Activated CD8-positive, alpha-beta memory T cell treated with anti-CD3 and anti-CD28 coated beads, Interleukin-2, amount 50 U/mL, for 24 hours (primary cell): ENCODE results near the gene SLC9A3.

Experiments used
- DNase-seq: peaks from one replicate; pipeline ENCODE4 v3.0.0-alpha.2; 2020; ENCODE audit errors: extremely low read depth

SLC9A3 gene

DNA sequence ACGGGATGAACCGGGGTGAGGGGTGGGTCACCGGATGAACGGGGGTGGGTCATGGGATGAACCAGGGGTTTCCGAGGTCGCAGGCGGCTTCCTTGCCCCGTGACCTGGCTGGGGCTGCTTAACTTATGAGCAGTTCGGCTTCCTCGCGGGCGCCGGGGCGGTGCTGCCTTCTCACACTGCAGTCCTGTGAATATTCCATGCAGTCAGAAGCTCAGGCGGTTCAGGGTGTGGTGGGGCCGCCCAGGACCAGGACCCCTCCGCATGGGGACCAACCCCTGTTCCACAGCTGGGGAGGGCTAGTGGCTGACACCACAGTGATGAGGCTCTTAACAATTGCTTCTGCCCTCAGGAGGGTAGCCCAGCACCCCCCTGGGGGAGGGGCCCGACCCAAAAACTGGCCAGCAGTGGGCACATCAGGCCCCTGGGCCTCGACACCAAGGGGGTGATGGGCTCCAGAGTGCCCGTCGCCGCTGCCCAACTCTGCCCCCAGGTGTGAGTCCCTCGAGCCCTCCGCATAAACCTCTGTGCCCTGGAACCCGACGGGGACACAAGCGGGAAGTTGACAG, 30.9 kb upstream of the SLC9A3 start:
- no peak for DNase-seq

DNA sequence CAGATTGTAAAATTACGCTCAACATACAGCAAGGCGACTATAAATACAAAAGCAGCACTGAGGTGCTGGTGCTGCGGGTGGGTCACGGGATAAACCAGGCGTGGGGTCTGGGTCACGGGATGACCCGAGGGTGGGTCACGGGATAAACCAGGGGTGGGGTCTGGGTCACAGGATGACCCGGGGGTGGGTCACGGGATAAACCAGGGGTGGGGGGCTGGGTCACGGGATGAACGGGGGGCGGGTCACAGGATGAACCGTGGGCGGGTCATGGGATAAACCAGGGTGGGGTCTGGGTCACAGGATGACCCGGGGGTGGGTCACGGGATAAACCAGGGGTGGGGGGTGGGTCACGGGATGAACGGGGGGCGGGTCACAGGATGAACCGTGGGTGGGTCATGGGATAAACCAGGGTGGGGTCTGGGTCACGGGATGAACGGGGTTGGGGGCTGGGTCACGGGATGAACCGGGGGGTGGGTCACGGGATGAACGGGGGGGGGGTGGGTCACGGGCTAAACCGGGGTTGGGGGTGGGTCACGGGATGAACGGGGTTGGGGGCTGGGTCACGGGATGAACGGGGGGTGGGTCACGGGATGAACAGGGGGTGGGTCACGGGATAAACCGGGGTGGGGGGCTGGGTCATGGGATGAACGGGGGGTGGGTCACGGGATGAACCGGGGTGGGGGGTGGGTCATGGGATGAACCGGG, 30.2 kb upstream of the SLC9A3 start:
- DNase-seq = no peak

GRCh38 chr5:553874-554273, 29.6 kb upstream of the SLC9A3 start:
- DNase-seq = no peak

DNA sequence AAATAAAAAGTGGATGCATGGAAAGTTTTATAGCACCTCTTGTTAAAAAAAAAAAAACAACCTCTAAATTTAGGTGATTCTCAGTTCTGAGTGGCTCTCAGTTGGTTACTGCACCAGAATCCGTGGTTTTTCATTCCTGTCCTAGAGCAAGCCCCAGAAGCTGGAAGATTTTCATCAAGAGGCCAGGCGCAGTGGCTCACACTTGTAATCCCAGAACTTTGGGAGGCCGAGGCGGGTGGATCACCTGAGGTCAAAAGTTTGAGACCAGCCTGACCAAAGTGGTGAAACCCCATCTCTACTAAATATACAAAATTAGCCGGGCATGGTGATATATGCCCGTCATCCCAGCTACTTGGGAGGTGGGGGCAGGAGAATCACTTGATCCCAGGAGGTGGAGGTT, 27.2 kb upstream of the SLC9A3 start:
- DNase-seq = no peak

DNA sequence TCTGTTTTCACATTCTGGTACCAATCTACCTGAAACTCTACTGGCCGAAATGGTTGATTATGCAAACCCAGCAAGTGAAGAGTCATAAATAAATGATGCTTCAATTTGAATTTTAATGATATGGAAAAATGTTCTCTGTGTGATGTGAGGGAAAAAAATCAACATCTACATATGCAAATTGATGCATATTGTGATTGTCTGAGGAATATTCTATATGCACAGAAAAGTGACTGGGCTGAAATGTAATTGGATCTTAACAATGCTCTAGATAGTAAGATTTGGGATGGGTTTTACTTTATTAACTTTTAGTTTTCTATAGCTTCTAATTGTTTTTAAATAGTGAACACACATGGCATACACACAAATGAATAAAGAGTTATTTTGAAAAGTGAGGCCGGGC, 25.0 kb upstream of the SLC9A3 start:
- DNase-seq = no peak

DNA sequence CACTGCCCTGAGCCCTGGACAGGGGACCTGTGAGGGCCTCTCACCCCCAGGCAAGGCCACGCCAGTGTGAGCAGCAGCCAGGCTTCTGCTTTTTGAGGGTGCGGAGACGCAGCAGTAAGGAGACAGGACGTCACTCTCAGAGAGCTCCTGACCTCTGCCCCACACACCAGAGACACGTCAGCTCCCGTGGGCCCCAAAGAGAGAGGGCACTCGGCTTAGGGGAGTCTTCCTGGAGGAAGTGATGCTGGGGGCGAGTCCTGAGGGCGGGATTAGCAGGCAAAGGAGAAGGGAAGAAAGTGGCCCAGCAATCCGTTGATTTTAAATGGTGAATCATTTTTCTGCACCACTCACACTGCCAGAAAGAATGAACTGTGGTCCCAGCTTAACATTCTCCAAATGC, 24.0 kb upstream of the SLC9A3 start:
- no peak for DNase-seq

- no peak for DNase-seq
Measured at GRCh38 chr5:547086-547924, 23.1 kb upstream of the SLC9A3 start.

- no peak for DNase-seq
Measured at GRCh38 chr5:546376-546908, 22.2 kb upstream of the SLC9A3 start.

GRCh38 chr5:545641-546375, 21.6 kb upstream of the SLC9A3 start:
- no peak for DNase-seq

- no peak for DNase-seq
Measured at GRCh38 chr5:544675-545355, 20.6 kb upstream of the SLC9A3 start.

DNA sequence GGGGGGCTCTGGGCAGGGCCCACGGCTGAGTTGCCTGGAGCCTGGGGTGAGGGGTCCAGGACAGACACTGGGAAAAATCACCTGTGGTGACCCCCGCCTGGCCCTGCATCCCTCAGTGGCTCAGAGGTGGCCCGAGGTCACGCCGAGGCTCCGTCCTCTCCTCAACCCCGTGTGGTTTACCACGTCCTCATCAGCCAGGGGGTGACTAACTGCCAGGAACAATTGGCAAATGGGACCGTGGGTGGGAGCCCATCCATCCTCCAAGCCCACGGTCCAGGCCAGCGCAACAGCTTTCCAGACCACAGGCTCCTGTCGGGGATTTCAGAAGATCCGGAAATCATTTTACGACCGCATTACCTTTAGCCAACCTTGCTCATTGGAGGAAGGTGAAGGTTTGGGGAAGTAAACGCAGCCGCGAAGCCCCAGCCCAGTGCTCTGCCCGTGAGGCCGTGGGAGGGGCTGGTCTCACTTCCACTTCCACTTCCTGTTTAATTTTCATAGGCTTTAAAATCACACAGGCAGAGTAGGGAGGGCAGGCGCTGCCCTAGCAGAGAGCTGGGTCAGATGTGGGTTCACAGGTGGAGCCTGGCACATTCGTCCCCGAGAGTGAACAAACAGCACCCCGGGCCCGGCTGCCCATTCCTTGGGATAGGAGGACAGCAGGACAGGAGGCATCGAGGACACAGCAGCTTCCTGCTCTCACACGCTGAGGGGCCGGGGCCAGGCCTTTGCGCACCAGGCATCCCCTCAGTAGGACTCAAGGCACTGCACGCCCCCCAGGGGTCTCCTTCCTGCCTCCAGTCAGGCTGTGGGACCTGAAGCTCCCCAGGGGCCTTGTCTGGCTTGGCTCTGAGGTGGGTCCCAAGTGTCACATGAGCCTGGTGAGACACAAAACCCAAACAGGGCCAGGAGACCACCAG, 19.8 kb upstream of the SLC9A3 start:
- no peak for DNase-seq

DNA sequence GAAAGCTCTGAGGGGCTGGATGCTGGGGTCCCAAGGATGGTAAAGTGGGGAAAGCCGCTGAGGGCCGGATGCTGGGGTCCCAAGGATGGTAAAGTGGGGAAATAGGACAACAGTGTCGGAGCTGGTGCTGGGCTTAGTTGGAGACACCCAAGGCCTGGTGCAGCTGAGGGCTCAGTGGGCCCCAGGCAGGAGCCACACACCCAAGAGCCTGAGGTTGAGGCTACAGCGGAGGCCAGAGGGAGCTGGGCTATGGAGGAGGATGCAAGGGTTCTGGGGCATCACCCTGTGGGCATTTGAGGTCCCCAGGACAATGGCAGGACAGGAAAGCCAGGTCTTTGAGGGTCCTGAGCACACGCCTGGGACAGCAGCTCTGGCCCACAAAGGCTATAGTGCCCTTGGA, 19.1 kb upstream of the SLC9A3 start:
- no peak for DNase-seq

GRCh38 chr5:542319-543311, 18.4 kb upstream of the SLC9A3 start:
- DNase-seq = no peak

- no peak for DNase-seq
Measured at GRCh38 chr5:541539-542318, 17.5 kb upstream of the SLC9A3 start.

- DNase-seq = no peak
Measured at GRCh38 chr5:540906-541538, 16.8 kb upstream of the SLC9A3 start.

DNA sequence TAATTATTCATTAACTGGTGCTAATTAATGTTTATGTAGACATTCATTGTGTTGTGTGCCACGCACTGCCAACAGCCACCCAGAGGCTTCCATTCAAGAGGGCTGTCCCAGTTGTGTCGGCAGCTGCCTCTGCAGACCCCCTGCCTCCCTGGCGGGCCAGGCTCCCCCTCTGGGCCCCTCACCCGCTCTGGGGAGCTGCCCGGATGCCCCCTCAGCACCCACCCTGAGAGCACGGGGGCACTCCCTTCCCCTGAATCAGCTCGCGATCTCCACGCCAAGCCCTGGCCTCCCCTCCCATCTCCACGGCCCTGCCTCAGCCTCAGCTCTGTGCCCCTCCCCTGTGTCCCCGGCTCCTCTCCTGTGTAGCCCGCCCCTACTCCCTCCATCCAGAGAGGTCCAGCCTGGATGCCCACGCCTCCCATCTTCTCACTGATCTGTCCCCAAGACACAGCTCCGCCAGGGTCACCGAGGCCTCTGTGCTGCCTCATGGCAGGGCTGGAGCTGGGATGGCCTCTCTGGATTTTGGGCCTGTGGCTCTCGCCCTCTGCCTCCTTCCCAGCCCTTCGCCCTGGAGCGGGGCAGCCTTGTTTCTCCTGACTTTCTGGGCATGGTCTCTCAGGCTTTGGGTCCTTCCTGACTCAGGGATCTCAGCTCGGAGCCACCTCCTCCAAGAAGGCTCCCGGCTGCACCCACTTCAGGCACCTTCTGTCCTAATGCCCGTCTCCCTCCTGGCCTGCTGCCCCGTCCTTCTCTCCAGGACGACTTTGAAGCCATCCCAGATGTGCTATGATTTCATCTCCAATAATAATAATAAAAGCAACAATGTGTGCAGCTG, 16.0 kb upstream of the SLC9A3 start:
- no peak for DNase-seq
